Subcutaneous preadipocyte (primary cell): ENCODE data around the gene SAMD5. TPM values are rescaled to one million over a fixed set of nuclear protein-coding genes. Genes with fewer than 3 reads are reported as not detected.

Experiments
- total RNA-seq: library from RNA; depleted of rRNA; stranded (reverse); fragments of >200 nt; gene quantifications from 2 replicates; pipeline ENCODE4 v1.2.3, GENCODE V29; 2012

The SAMD5 gene
- not detected in 2 replicates for total RNA-seq

DNA sequence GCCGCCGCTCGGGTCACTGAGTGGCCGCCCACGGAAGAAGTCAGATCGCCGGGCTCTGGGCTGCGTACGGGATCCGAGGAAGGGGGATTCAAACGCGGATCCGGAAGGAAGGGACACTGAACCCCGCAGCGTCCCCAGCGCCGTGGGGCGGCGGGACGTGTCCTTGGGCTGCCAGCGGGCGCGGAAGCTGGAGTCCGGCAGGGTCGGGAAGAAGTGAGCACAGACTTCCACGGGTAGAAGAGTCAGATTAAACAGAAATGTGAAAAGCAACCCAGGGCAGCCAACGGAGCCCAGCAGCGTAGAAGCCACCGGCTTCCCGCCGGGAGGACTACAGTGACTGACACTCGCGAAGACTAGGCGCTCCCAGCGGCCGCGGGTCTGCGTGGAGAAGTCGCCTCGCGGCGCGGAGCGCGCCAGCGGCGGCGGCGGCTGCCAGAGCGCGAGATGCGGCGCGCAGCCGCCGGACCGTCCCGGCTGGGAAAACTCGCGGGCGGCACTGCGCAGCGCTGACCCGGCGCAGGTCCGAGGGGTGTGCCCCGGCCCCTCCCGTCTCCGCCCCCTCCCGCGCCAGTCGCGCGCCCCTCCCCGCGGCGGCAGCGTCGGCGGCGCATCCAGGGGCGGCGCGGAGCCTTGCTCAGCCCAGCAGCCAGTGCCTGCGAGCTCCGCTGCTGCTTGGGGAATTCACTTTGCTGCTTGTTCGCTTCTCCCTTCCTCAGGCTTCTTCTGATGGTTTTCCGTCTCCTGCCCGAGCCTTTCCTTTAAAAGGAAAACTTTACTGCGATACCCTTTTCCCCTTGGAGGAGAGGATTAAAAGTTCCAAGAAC lies at the start of gene SAMD5:
Gene SAMD5 (plus strand): TSS at position 649 of the 824 bp plus-strand sequence. CDS start 239 bp downstream, outside the sequence.

